GM12875 (cell line): ENCODE measurements around the gene EML6.

ENCODE experiments used
- H3K4me3 ChIP-seq: one replicate; pipeline ENCODE4 v1.5.1; 2011; ENCODE audit warnings: low read depth, low read length, control low read depth
- CTCF ChIP-seq: IDR thresholded peaks from 2 replicates; pipeline ENCODE4 v1.5.1; 2011; ENCODE audit warnings: low read depth, mild to moderate bottlenecking, control low read depth, inconsistent platforms, low read length, moderate library complexity, borderline replicate concordance; ENCODE audit not compliant: insufficient read depth

EML6 gene

GRCh38 chr2:54858021-54858681 lies 134.7 kb downstream of the EML6 start:
- H3K4me3 ChIP-seq: no peak overlapping the region
- TF ChIP-seq CTCF: no peak

- H3K4me3 ChIP-seq: no peak overlapping the region
- no peak for TF ChIP-seq CTCF
Observed at GRCh38 chr2:54859416-54859815, 136.0 kb downstream of the EML6 start.

- no peak overlapping the region for H3K4me3 ChIP-seq
- TF ChIP-seq CTCF: no peak
Observed at GRCh38 chr2:54859997-54860701, 136.7 kb downstream of the EML6 start.

- TF ChIP-seq CTCF: no peak
Observed at GRCh38 chr2:54862229-54862628, 138.8 kb downstream of the EML6 start.

GRCh38 chr2:54862742-54863141 lies 139.3 kb downstream of the EML6 start:
- no peak for TF ChIP-seq CTCF
- no peak overlapping the region for H3K4me3 ChIP-seq

More at GRCh38 chr2:54862229-54862628, 138.8 kb downstream of the EML6 start:
- no peak overlapping the region for H3K4me3 ChIP-seq

GRCh38 chr2:54863660-54864059 lies 140.2 kb downstream of the EML6 start:
- H3K4me3 ChIP-seq: no peak overlapping the region
- no peak for TF ChIP-seq CTCF

- H3K4me3 ChIP-seq: no peak overlapping the region
- no peak for TF ChIP-seq CTCF
Observed at GRCh38 chr2:54864096-54864495, 140.6 kb downstream of the EML6 start.
